Fibroblast of skin of right biceps (primary cell): ENCODE results near the gene RBMS3.
"Not testable (repeated sequence)": the region's sequence is repeated elsewhere in the genome, so short reads cannot be mapped to it uniquely, and the experiment has no call there.

Experiments
- DNase-seq: peaks from one replicate; pipeline ENCODE4 v3.0.0-alpha.2; 2013

RBMS3 gene

DNA sequence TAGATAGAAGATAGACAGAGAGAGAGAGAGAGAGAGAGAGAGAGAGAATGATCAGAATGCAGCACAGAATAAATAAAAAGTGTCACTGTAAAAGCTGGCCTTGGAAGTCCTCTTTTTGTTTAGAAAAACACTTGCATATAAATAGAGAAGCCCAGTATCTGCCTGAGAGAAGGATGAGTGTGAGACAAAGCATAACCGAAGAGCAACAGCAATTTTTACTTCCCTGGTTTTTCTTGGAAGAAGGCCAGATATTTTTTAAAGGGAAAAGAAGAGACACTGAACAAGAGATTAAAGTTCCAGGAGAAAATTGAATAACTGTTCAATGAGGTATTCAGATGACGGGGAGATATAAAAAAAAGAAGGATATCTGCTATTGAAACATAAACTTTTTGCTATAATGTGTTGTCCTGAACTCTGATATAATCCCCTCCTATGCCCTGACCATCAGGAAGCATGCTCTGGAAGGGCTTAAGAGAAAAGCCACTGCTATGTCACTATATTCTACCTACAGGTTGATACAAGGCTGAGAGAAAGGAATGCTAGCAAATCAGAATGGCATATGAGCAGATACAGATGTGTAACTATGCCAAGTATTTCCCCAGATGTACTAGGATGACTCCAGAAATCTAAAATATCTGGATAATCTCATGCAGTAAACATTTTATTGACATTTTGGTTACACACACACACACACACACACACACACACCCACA, 358.9 kb downstream of the RBMS3 start:
- peak; percentile 23 for DNase-seq

DNA sequence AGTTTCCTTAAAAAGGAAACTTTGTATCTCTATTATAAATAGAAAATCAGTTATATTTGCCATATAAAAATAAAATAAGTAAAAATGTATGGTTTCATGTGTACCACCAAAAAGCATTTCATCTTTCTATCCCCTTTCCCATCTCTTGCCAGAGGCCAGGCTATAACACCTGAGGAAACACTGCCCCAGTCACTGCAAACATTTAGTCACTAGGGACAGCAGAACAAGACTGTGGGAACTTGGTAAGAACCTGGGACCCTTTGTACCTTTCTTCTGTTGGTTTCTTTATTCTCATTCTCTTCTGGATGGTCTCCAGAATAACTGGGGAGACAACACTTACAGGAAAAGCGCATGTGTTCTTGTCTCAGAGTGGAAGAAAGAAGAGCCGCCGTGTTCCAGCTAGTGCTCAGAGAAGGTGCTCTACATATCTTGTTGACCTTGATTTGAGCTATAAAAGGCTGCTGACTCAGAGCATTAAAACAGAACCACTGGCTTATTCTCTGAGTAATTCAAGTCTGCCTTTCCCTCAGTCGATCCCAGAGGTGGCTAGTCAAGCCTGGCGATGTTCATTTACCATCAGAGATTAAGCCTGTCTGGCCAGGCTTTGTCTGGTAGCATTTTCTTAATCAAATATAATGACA, 361.6 kb downstream of the RBMS3 start:
- peak; percentile 84 for DNase-seq

DNA sequence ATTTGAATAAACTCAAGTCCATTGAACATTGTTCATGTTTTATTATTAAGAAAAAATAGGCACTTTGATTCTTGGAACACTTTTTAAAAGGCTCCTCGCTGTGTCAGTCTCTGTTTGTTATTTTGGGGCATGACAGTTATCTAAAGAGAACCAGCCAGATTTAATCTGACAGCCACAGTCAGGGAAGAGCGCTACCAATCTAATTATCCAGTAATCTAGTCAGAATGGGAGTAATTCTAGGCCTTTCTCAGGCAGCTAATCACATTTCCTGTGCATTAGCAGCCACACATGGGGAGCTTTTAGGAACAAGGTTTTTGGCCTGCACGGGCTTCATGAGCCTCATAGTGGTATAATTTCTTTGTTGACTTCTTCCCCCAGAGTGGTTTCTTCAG, 362.2 kb downstream of the RBMS3 start:
- DNase-seq, result peak; percentile 36

DNA sequence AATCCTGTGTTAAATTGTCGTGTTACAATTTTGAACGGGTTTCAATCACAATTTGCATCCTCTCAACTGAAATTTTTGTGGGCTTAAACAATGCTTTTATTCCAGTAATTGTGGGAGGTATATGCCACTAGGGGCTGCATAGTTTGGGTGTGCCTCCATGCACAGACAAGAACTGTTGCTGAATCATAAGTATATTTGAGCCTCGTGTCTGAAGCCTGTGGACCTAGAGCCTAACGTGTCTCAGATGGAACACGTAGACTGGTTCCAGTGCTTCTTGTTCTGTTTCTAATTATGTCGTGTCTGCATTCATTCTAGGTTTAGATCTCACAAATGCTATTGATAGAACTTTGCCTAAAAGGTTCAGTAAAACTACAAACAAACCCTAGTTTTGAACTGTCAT, 363.4 kb downstream of the RBMS3 start:
- peak; percentile 88 for DNase-seq

DNA sequence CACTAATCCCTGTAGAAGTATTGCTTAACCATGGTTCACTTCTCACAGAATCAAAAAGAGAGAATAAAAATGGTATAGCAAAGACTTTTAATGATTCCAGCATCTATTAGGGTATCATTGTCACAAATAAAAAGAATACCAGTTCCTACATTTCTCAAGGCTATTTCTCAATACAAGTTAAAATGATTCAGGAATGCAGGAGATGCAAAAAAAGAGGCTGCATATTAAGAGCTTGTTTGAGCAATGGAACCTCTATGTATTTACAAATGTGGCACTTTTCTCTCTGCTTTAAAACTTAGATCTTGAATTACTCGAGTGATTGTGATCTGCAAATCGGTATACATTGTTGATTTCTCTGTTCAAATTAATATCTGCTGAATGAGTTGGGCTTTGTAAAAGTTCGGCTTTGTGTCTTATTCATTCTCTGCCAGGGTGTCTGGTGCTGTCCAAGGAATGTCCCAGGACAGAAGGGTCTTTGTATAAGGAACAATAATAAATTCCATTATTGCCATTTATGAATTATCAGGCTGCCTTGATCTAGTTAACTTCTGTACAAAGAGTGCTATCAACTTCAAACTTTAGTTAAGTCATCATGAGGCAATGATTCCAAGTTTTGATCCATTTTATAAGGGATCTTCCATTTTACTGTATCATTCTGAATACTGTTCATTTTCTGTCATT, 364.2 kb downstream of the RBMS3 start:
- peak; percentile 19 for DNase-seq

DNA sequence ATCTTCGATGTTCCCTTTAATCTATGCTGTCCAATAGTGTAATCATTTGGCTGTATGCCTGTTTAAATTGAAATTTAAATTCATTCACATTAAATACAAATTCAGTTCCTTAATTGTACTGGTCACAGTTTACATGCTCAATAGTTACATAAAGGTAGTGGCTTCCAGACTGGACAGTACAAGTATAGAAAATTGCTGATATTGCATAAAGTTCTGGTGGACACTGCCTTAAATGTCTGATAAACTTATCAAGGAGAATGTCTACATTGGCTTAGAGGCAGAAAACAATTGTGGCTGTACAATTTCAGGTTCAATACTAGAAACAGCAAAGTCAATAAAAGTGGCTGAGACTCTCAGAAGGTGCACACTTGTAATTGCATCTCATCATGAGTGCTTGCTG, 365.2 kb downstream of the RBMS3 start:
- no peak for DNase-seq

DNA sequence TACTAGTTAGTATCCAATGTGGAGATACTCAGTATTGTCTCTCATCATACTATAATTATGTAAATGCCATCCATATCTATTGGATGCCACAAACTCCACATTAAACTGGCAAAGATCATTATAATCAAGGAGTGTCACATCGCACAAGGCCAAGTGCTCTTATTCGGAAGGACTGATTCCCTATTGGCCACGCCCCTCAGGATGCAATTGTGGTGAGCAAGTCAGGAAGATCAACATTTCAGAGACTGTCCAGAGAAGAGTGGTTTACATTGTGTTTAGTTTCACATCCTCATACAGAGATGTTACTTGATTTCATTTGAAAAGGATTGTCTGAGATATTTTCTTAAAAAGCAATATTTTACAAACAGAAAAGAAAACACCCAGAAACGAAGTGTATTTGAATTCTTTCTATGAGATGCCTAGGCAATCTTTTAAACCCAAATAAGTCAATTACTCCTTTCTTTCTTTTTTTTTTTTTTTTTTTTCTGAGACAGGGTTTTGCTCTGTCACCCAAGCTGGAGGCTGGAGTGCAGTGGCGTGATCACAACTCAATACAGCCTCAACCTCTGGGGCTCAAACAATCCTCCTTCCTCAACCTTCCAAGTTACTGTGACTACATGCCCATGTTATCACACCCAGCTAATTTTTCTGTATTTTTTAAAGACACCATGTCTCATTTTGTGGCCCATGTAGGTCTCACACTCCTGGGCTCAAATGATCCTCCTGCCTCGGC, 369.1 kb downstream of the RBMS3 start:
- DNase-seq, result peak; percentile 64

DNA sequence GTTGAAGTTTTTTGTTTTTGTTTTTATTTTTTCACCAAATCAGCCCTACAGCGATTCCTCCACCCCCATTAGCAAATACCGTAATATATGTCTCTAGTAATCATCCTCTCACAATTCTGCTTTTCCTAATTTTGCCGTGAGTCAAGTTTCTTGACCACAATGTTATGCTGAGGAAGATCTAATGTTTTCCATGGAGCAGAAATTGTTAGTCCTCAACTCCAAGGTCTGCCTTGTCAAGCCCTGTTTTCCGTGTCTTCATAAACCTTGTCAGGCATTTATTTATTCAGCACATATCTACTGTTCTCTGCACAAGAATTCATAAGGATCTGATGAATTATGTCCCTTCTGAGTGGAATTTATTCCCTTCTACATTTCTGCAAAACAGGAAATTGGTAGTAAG, 372.8 kb downstream of the RBMS3 start:
- no peak for DNase-seq

DNA sequence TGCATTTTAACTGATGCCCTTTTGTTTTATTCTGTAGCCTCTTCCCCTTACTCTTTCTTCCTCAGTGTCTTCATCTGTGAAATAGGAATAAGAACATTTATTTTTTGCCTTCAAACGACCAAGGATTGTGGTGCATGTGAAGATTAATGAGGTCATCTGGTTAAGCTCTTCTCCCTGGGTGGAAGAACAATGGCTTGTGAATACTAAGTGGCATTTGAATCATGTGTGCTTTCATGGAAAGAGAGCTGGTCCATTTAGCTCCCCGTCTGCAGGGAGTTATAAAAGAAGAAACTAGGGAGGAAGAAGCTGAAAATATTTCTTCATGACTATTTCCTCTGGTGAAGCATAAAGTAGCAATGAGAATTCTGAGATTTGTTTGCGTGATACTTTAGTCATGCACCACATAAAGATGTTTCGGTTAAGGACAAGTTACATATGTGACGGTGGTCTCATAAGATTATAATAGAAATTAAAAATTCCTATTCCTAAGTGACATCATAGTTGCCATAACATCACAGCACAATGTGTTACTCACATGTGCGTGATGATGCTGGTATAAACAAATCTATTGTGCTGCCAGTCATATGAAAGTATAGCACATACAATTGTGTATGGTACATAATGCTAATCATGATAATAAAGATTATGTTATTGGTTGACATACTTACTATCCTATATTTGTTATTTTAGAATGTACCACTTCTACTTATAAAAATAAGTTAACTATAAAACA, 374.3 kb downstream of the RBMS3 start:
- DNase-seq, result no peak

DNA sequence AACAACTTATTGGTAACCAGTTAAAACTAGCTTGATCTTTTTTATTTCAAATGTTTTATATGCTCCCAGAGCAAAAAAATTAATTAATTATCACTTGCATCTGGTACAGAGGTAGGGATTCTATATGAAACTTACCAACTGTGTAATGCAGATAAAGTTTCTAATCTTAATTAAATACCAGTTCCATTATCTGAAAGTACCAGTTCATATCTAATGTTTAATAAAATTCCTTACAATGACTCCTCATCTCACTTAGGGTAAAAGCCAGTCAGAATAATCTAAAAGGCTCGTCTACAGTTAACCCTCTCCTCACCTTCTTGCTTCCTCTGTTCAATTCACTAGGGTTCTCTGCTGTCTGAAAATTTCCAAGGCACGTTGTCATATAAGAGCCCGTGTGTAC, 384.8 kb downstream of the RBMS3 start:
- no peak for DNase-seq

DNA sequence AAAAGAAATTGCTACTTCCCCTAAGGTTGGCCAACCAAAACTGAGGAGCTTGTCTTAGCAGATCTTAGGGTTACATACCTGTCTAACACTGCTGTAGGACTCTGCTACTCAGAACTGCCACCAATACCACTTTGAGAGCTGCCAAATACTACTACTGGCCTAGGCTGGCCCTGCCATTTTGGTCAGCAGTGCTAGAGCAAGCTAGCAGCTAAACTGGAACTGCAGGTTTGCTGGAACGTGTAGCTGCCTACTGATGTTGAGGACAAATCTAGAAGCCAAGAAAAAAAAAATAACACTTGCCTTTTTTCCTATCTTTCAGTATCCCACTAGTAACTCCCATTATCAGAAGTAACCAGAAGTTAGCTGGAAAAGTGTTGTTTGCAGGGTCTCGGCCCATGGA, 387.4 kb downstream of the RBMS3 start:
- no peak for DNase-seq

DNA sequence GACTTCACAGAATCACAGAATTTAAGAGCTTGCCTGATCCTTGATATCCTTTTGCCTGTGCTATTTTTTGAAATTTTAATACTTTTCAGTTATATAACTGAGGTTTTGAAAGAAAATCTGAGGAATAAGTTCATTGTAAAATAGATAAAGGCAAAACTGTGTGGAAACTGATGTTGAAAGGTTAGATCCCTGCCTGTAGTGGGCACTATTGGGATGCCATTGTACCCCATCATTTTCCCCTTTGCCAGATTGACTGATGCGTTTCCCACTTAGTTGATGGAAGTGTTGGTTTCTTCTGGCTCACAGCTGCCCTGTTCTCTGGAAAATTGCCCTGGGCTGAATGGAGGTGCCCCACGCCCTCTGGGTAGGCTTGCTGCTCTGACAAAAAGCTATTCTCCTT, 387.9 kb downstream of the RBMS3 start:
- no peak for DNase-seq

DNA sequence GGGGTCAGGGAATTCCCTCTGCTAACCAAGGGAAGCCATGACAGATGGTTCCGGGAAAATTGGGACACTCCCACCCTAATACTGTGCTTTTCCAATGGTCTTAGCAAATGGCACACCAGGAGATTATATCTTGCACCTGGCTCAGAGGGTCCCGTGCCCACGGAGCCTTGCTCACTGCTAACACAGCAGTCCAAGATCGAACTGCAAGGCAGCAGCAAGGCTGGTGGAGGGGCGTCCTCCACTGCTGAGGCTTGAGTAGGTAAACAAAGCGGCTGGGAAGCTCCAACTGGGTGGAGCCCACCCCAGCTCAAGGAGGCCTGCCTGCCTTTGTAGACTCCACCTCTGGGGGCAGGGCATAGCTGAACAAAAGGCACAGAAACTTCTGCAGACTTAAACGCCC, 389.6 kb downstream of the RBMS3 start:
- not testable (repeated sequence) for DNase-seq

DNA sequence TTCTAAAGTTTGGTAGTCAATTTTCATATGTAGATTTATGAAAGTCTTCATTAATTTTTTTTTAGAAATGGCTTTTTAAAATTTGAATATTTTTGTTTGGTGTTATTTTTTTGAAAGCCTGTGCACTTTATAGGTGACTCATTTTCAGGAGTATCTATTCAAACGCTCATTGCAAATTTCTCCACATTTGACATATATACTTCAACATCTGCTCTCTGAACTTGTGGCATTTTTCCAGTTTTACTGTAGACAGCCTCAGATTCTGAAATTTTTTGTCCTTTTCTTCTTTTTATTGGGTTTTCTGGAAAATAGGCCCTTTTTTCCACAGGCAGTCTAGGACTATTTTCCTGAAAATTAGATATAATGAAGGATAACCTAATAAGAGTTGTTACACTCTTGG, 396.6 kb downstream of the RBMS3 start:
- no peak for DNase-seq

DNA sequence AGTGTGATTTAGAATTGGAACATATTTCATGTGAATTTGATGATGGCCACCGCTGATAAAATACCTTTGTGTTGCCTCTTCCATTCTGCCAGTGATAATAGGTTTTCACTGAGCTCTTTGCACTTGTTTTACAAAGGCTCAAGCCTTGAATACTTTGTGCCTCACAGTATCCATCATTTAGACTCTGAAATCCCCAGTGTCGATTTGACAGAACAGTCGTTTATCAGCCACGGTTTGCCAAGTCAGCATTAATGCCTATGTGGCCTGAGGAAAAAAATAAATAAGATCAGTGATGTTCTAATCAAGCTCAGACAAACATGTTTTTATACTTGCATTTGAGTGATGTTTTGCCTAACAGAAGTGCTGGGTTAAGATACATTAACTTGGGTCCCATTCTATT, 399.1 kb downstream of the RBMS3 start:
- no peak for DNase-seq

DNA sequence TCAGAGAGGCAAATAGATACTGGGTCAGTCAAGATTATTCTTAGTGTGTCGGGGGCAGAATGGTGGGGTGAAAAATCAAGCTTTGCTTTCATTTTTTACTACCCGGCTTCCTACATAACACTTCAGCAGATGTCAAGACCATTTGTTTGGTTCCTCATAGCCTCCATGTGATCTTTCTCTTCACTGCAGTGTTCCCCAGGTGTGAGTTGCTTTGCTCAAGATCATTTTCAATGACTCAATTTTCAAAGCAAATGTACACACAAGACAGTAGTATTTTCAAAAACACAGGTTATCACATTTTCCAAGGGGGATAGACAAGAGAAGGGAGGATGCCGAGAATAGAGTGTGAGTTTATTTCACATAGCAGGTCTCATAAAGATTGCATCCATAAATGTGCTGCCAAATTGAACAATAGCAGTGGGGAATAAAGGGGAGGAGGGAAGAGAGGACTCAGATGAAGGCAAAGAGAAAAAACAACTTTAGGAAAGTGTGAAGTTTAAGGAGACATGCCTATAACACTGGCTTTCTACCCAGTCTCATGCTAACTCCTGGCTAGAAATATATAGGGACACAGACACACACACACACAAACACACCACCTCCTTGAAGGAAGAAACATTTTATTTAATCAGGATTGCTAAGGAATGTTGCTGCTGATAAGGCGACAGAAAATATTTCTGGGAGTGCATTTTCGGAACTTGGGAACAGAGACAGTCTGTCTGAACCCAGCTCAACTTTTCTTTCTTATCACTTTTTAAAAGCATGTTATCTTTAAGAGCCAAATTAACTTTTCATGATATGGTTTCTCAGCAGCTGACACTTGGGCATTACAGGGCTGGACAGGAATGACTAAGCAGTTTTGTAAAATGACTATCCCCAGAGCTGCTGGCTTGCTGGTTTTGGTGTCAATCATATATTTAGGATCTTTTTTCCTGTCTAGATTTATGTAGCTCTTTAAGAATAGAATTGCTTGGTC, 402.4 kb downstream of the RBMS3 start:
- peak; percentile 68 for DNase-seq

DNA sequence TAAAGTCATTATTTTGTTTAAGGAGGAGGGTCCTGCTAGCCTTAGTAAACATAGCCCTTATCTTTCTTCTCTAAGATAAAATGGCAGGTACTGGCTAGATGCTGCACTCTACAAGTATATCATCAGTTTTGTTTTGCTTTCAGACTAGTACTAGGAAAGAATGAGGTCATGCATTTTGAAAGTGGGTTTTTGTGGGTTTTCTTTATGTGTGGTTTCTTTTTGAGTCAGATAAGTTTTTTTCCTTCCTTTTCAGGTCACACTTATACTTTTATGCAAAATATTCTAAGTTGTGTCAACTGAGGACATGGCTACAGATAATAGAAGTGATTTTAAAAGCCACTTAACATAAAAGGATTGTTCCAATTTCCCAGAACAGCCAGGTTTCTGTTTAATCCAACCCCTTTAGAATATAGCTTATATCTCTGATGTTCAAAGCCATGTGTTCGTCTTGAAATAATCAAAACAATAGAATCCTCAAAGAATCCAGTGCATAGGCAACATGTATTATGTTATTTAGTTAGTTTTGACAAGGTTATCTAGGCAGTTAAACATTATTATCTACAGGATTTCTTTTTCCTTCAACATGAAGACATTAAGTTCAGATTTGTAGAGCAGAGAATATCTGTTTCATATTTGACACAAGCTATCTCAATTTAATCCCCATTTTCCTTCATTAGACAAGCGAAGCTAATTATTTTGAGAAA, 406.2 kb downstream of the RBMS3 start:
- peak; percentile 76 for DNase-seq

DNA sequence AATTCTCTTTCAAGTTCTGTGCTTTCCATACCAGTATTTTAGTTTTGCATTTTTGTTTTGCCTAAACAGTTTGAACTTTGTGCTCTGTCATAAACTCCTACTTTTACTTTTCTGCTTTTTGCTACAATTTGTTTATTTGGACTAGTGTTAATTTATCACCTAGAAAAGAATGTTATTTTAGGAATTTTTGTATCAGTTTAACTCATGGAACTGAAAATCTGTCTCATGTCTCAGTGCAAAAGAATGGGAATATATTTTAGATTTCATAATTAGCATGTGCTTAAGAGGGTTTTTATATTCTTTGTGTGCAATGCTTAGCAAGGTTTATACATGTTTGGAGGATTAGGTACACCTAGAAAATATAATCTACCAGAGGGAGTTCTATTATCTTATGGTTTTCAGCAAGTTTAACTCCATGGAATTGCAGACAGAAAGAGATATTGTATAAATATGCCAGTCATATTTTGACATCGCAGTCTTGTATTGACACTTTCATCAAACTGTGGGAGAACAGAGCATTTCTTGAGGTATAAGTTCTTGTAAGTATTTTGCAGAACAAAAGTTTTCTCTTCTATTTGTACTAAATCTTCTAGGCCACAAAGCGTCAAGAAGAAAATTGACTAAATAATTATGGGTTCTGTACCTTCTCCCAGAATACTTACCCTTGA, 409.9 kb downstream of the RBMS3 start:
- peak; percentile 25 for DNase-seq

DNA sequence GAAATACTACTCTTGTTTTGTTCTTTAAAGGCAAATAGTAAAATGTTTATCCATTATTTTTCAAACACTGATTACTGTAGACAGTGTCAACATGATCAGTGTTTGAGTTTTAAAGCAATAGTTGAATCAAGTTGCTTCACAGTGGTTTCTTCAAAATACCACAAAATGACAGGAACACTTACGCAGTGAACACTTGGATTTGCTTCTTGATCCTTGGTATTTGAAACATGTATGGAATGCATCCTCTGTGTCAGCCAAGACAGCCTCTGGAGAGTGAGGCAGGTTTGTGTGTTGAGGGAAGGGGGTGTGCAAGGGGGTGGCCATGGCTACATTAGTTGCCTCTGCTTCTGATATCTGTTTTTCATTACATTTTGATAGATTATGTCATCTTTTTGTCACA, 413.0 kb downstream of the RBMS3 start:
- peak; percentile 99 for DNase-seq

DNA sequence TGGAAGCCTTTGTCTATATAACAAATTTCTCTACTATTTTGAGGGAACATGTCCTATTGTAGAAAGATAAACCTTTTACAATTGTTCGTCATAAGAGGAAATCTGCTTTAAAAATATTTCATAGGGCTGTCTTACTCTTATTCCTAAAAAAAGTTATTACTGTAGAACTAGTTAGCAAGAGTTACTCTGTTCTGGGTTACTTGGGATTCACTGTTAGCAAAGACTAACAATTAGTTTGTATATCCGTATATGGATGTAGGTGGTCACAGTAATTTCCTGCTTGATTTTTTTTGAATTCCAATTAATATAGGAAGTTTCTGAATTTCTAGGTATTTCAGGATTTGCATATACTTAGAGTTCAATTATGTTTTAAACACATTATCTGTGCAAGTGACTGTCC, 413.5 kb downstream of the RBMS3 start:
- DNase-seq, result no peak
